SU-DHL-6 (cell line): ENCODE data around the gene MCU.

Experiments
- H2AFZ ChIP-seq: fragments of 200-600 bp; sonication (generic); 2 replicates; pipeline ENCODE4 v1.6.1; 2014; ENCODE audit warnings: low read depth, mild to moderate bottlenecking, moderate library complexity, mixed read lengths, antibody characterized with exemption, low read length; ENCODE audit not compliant: severe bottlenecking
- H3F3A ChIP-seq: fragments of 200-600 bp; shearing (Covaris generic); 2 replicates; pipeline ENCODE4 v1.6.0; 2016; ENCODE audit warnings: antibody characterized with exemption, mild to moderate bottlenecking; ENCODE audit not compliant: insufficient read depth
- H3K27ac ChIP-seq: fragments of 200-600 bp; sonication (generic); 2 replicates; pipeline ENCODE4 v1.5.1; 2016; ENCODE audit warnings: low read depth, mild to moderate bottlenecking, low read length, moderate library complexity, mixed read lengths
- H3K27me3 ChIP-seq: fragments of 200-600 bp; sonication (generic), shearing (Covaris generic); 2 replicates; pipeline ENCODE4 v1.6.0; 2014; ENCODE audit warnings: mild to moderate bottlenecking, low read length
- H3K36me3 ChIP-seq: fragments of 200-600 bp; sonication (generic); 2 replicates; pipeline ENCODE4 v1.6.1; 2014; ENCODE audit warnings: mild to moderate bottlenecking, low read length, mixed read lengths
- H3K4me2 ChIP-seq: fragments of 300-600, 200-600 bp; shearing (Covaris generic), sonication (generic); 2 replicates; pipeline ENCODE4 v1.6.0; 2014; ENCODE audit warnings: low read length, low read depth, mild to moderate bottlenecking; ENCODE audit not compliant: poor library complexity, severe bottlenecking
- H3K4me3 ChIP-seq: fragments of 200-600 bp; sonication (generic); 2 replicates; pipeline ENCODE4 v1.5.1; 2014; ENCODE audit warnings: antibody characterized with exemption, low read length, mild to moderate bottlenecking, mixed read lengths; ENCODE audit not compliant: insufficient read depth, poor library complexity, severe bottlenecking
- H3K79me2 ChIP-seq: fragments of 200-600 bp; sonication (generic); 2 replicates; pipeline ENCODE4 v1.6.1; 2014; ENCODE audit warnings: mild to moderate bottlenecking, low read length, moderate library complexity; ENCODE audit not compliant: insufficient read depth
- H3K9ac ChIP-seq: fragments of 200-600 bp; sonication (generic); 2 replicates; pipeline ENCODE4 v1.7.0; 2014; ENCODE audit warnings: mild to moderate bottlenecking, low read length
- H3K9me2 ChIP-seq: fragments of 200-600 bp; sonication (generic); replicated peaks from 2 replicates; pipeline ENCODE4 v1.6.1; 2014; ENCODE audit warnings: low read length; ENCODE audit not compliant: insufficient read depth
- H3K9me3 ChIP-seq: fragments of 200-600 bp; sonication (generic); 2 replicates; pipeline ENCODE4 v1.6.1; 2014; ENCODE audit warnings: low read length, mixed read lengths; ENCODE audit not compliant: insufficient read depth
- H4K20me1 ChIP-seq: fragments of 200-600 bp; sonication (generic); 2 replicates; pipeline ENCODE4 v1.6.1; 2014; ENCODE audit warnings: low read depth, mild to moderate bottlenecking, antibody characterized with exemption, low read length, moderate library complexity, mixed read lengths
- CTCF ChIP-seq: fragments of 200-600 bp; sonication (generic); IDR thresholded peaks from one replicate; pipeline ENCODE4 v1.5.1; 2017; ENCODE audit warnings: antibody characterized with exemption, mild to moderate bottlenecking, low read length, moderate library complexity; ENCODE audit not compliant: insufficient read depth, poor library complexity, severe bottlenecking
- EZH2phosphoT487 ChIP-seq: fragments of 200-600 bp; sonication (generic), shearing (Covaris generic); conservative IDR thresholded peaks from 2 replicates; pipeline ENCODE4 v1.6.1; 2018; ENCODE audit warnings: mild to moderate bottlenecking, antibody characterized with exemption, low read length, moderate library complexity, mixed read lengths

MCU gene

GRCh38 chr10:72802332-72802731 is 110.4 kb downstream of the MCU start:
- Histone ChIP-seq H3K9ac (no peak overlapping the region), H4K20me1 (no peaks in the 10 kb centered on the region), H3K4me2 (no peak overlapping the region), H2AFZ (no peak overlapping the region), H3K79me2 (no peaks in the 10 kb centered on the region), H3K9me3 (no peaks in the 10 kb centered on the region), H3K9me2 (no peaks in the 10 kb centered on the region), H3K27ac (no peak overlapping the region), H3K4me3 (no peak overlapping the region), H3F3A (no peaks in the 10 kb centered on the region), H3K27me3 (no peaks in the 10 kb centered on the region), H3K36me3 (no peaks in the 10 kb centered on the region)
- no peak for TF ChIP-seq CTCF
- no peak for TF ChIP-seq EZH2phosphoT487

GRCh38 chr10:72802763-72803505 is 111.0 kb downstream of the MCU start:
- H3K79me2 ChIP-seq: no peaks in the 10 kb centered on the region
- no peak overlapping the region for H3K4me3 ChIP-seq
- H2AFZ ChIP-seq: no peak overlapping the region
- no peaks in the 10 kb centered on the region for H3K27me3 ChIP-seq
- no peak for TF ChIP-seq EZH2phosphoT487
- no peak for TF ChIP-seq CTCF
- no peaks in the 10 kb centered on the region for H3F3A ChIP-seq
- H3K9me2 ChIP-seq: no peaks in the 10 kb centered on the region
- no peak overlapping the region for H3K4me2 ChIP-seq
- H3K9me3 ChIP-seq: no peaks in the 10 kb centered on the region
- H4K20me1 ChIP-seq: no peaks in the 10 kb centered on the region
- no peaks in the 10 kb centered on the region for H3K36me3 ChIP-seq
- no peak overlapping the region for H3K27ac ChIP-seq
- H3K9ac ChIP-seq: no peak overlapping the region

GRCh38 chr10:72808001-72808400 is 116.1 kb downstream of the MCU start:
- Histone ChIP-seq H3K27me3 (no peaks in the 10 kb centered on the region), H2AFZ (no peak overlapping the region), H3K79me2 (no peaks in the 10 kb centered on the region), H3K36me3 (no peaks in the 10 kb centered on the region), H3F3A (no peaks in the 10 kb centered on the region), H3K9me3 (no peaks in the 10 kb centered on the region), H3K4me2 (no peak overlapping the region), H3K9me2 (no peaks in the 10 kb centered on the region), H3K4me3 (no peak overlapping the region), H3K9ac (no peak overlapping the region), H3K27ac (no peak overlapping the region), H4K20me1 (no peaks in the 10 kb centered on the region)
- TF ChIP-seq EZH2phosphoT487: no peak
- TF ChIP-seq CTCF: no peak
